ENCODE data around the gene JAK2.

DNA sequence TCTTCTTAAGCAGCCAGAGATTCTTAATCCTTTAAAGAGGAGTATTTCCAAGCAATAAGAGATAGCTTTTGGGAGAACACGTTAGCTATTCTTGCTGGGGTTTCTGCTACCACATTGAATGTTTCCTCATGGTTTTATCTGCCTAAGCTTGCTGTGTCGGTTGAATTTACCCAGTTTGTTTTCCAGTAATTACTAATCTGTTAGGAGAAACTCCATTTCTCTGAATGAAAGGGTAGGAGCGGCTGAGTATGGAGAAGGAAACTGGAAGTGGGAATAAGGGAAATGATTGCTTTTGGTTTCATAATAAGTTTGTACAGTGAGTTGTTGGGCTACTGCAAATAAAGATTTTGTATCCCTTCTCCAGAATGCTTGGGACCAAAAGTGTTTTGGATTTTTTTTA is 1.2 kb downstream of the JAK2 start:
- TF ChIP-seq, protein P1, sequence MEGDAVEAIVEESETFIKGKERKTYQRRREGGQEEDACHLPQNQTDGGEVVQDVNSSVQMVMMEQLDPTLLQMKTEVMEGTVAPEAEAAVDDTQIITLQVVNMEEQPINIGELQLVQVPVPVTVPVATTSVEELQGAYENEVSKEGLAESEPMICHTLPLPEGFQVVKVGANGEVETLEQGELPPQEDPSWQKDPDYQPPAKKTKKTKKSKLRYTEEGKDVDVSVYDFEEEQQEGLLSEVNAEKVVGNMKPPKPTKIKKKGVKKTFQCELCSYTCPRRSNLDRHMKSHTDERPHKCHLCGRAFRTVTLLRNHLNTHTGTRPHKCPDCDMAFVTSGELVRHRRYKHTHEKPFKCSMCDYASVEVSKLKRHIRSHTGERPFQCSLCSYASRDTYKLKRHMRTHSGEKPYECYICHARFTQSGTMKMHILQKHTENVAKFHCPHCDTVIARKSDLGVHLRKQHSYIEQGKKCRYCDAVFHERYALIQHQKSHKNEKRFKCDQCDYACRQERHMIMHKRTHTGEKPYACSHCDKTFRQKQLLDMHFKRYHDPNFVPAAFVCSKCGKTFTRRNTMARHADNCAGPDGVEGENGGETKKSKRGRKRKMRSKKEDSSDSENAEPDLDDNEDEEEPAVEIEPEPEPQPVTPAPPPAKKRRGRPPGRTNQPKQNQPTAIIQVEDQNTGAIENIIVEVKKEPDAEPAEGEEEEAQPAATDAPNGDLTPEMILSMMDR (IDR thresholded peaks at IDR 0.05 in 2 of 3, conservative IDR thresholded peaks at IDR 0.05 in 1 of 3; ENCODE audit: control insufficient read depth in 2 of 3, extremely low read depth in 1 of 3, insufficient read depth in 1 of 3, low read depth in 3 of 3, low read length in 3 of 3) = no peak
- TF ChIP-seq TBL1XR1 (IDR thresholded peaks at IDR 0.05; ENCODE audit: low read depth, low read length) (no peak), JUND (IDR thresholded peaks at IDR 0.05; ENCODE audit: low read depth, low read length) (no peak), FOXM1 (IDR thresholded peaks at IDR 0.05; ENCODE audit: low read depth, low read length) (no peak), HDAC6 (IDR thresholded peaks at IDR 0.05; ENCODE audit: unreplicated experiment) (no peak), ATF7 (IDR thresholded peaks at IDR 0.05; ENCODE audit: low read depth) (no peak), POLR2A (IDR thresholded peaks at IDR 0.05; ENCODE audit: low read depth, low read length) (no peak), RCOR1 (conservative IDR thresholded peaks at IDR 0.05; ENCODE audit: low read depth, low read length) (no peak), SMAD1 (IDR thresholded peaks at IDR 0.05; ENCODE audit: low read depth, partially characterized antibody) (no peak), POLR2AphosphoS5 (IDR thresholded peaks at IDR 0.05; ENCODE audit: low read length) (no peak), CHD2 (IDR thresholded peaks at IDR 0.05; ENCODE audit: borderline replicate concordance, low read depth, low read length) (no peak)
- TF ChIP-seq, protein P2, sequence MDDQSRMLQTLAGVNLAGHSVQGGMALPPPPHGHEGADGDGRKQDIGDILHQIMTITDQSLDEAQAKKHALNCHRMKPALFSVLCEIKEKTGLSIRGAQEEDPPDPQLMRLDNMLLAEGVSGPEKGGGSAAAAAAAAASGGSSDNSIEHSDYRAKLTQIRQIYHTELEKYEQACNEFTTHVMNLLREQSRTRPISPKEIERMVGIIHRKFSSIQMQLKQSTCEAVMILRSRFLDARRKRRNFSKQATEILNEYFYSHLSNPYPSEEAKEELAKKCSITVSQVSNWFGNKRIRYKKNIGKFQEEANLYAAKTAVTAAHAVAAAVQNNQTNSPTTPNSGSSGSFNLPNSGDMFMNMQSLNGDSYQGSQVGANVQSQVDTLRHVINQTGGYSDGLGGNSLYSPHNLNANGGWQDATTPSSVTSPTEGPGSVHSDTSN (IDR thresholded peaks at IDR 0.05; ENCODE audit: insufficient replicate concordance, low read depth, low read length) = no peak
- TF ChIP-seq, protein P3, sequence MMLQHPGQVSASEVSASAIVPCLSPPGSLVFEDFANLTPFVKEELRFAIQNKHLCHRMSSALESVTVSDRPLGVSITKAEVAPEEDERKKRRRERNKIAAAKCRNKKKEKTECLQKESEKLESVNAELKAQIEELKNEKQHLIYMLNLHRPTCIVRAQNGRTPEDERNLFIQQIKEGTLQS (IDR thresholded peaks at IDR 0.05; ENCODE audit: borderline replicate concordance, extremely low read depth, low read depth, low read length) = no peak
- TF ChIP-seq, protein P4, sequence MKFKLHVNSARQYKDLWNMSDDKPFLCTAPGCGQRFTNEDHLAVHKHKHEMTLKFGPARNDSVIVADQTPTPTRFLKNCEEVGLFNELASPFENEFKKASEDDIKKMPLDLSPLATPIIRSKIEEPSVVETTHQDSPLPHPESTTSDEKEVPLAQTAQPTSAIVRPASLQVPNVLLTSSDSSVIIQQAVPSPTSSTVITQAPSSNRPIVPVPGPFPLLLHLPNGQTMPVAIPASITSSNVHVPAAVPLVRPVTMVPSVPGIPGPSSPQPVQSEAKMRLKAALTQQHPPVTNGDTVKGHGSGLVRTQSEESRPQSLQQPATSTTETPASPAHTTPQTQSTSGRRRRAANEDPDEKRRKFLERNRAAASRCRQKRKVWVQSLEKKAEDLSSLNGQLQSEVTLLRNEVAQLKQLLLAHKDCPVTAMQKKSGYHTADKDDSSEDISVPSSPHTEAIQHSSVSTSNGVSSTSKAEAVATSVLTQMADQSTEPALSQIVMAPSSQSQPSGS (IDR thresholded peaks at IDR 0.05; ENCODE audit: low read length) = no peak
